ENCODE data around the gene GRIA1. TPM values are rescaled to one million over a fixed set of nuclear protein-coding genes. Genes with fewer than 3 reads are reported as not detected.

The GRIA1 gene
- total RNA-seq, 1 donor from 2014 or later, result not detected

DNA sequence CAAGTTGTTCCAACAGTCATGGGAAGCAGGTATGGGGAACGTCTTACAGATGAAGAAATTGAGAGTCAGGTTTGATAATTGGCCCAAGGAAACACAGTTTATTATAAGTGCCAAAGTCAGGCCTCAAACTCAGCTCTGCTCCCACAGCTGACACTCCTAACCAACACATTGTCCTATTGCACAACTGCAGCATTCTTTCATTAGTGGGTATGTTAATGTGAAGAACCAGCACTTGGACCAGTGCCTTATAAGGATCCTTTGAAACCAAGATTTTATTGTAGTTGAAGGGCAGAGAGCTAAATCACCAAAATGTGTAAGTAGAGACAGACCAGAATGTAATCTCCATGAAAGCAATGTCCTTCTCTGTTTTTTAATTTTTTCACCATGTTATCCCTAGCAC, 56.1 kb downstream of the GRIA1 start:
- TF ChIP-seq, protein P1, sequence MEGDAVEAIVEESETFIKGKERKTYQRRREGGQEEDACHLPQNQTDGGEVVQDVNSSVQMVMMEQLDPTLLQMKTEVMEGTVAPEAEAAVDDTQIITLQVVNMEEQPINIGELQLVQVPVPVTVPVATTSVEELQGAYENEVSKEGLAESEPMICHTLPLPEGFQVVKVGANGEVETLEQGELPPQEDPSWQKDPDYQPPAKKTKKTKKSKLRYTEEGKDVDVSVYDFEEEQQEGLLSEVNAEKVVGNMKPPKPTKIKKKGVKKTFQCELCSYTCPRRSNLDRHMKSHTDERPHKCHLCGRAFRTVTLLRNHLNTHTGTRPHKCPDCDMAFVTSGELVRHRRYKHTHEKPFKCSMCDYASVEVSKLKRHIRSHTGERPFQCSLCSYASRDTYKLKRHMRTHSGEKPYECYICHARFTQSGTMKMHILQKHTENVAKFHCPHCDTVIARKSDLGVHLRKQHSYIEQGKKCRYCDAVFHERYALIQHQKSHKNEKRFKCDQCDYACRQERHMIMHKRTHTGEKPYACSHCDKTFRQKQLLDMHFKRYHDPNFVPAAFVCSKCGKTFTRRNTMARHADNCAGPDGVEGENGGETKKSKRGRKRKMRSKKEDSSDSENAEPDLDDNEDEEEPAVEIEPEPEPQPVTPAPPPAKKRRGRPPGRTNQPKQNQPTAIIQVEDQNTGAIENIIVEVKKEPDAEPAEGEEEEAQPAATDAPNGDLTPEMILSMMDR (IDR thresholded peaks at IDR 0.05; ENCODE audit: unreplicated experiment), result no peak
- no peak for DNase-seq (ENCODE audit: low spot score, unreplicated experiment)
- H3K27me3 Mint-ChIP-seq, result no peaks in the 10 kb centered on the region
- H3K4me3 Mint-ChIP-seq (ENCODE audit: low read depth), result no peak overlapping the region
- no peaks in the 10 kb centered on the region for H3K9me3 Mint-ChIP-seq (ENCODE audit: low read depth)
- no peak overlapping the region for H3K27ac Mint-ChIP-seq
- no peaks in the 10 kb centered on the region for H3K36me3 Mint-ChIP-seq (ENCODE audit: insufficient read depth)
- H3K4me1 Mint-ChIP-seq (ENCODE audit: low read depth), result no peaks in the 10 kb centered on the region

DNA sequence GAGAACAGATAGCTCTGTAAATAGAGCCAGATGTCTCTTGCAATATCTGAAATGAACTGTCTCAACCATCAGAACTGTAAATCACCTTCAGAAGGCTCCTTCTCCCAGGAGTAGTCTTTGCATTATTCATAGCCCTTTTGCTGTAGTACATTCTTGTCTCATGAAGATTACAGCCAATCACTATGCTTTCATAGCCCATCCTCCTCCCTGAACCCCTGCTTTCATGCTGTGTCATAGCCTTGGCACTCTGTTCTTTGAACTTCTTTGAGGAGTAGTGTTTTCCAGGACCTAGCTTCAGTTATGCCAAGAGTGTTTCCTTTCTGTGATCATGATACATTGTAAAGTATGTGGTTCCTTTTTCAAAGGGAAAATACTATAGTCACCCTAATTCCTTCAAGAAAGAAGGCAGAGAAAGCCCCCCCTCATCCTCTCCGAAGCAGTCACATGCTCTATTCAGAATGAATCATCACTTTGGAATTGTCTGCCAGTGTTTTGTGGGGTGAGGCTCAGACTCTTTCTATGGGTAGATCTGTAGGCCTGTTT, 61.1 kb downstream of the GRIA1 start:
- Mint-ChIP-seq H3K36me3 (ENCODE audit: insufficient read depth) (no peaks in the 10 kb centered on the region), H3K27ac (no peak overlapping the region), H3K9me3 (ENCODE audit: low read depth) (no peaks in the 10 kb centered on the region), H3K27me3 (no peaks in the 10 kb centered on the region), H3K4me1 (ENCODE audit: low read depth) (no peaks in the 10 kb centered on the region), H3K4me3 (ENCODE audit: low read depth) (no peak overlapping the region)
- no peak for DNase-seq (ENCODE audit: low spot score, unreplicated experiment)
- TF ChIP-seq, protein P1 (IDR thresholded peaks at IDR 0.05; ENCODE audit: unreplicated experiment), result no peak

DNA sequence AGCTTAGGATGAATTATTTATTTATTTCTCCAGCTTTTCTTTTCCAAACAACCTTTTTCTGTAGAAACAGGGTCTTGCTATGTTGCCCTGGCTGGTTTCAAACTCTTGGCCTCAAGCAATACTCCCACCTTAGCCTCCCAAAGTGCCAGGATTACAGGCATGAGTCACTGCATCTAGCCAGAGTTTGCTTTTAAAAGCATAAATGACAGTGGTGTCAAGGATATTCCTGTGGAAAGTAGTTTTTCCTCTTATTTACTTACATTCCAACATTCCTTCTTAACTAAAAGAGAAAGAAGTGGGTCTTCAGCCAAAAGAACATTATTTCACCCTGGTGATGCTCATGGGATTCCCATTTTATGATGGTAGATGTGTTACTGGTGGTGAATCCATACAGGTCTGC, 62.4 kb downstream of the GRIA1 start:
- Mint-ChIP-seq H3K9me3 (ENCODE audit: low read depth) (no peaks in the 10 kb centered on the region), H3K27me3 (no peaks in the 10 kb centered on the region)

DNA sequence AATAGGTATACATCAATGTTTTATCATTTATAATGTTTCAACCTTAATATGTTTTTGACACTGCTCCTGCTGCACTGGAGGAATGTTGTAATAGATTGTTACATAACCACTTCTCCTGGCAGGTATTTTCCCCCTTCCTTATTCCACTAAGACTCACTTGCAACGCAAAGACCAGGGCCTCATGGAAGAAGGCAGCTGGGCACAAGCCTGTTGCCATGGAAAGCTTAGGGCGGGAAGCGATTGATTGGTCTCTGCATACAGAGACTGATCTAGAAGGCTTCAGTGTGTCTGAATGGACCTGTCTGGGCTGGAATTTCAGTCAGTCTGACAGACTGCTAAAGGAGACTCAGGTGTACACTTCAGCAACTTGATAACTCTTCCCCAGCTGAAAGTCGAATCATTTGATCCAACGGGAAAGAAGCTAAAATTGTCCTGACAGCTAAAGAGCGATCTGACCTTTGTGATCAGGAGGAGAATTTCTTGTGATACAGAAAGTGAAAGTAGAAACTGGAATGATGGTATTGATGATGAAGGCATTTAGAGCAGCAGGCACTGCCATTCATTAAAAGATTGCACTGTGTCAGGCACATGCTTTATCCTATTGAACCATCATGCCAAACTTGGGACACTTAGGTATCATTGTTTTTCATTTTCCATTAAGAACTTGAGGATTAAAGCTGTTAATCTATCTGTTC, 65.1 kb downstream of the GRIA1 start:
- no peaks in the 10 kb centered on the region for H3K4me1 Mint-ChIP-seq (ENCODE audit: low read depth)
- no peak overlapping the region for H3K27ac Mint-ChIP-seq
- H3K36me3 Mint-ChIP-seq (ENCODE audit: insufficient read depth), result no peaks in the 10 kb centered on the region
- H3K27me3 Mint-ChIP-seq, result no peaks in the 10 kb centered on the region
- no peak overlapping the region for H3K4me3 Mint-ChIP-seq (ENCODE audit: low read depth)
- H3K9me3 Mint-ChIP-seq (ENCODE audit: low read depth), result peaks cover 1% of the 10 kb centered on the region
- no peak for DNase-seq (ENCODE audit: low spot score, unreplicated experiment)
- TF ChIP-seq, protein P1 (IDR thresholded peaks at IDR 0.05; ENCODE audit: unreplicated experiment), result no peak

More for the DNA sequence above, 62.4 kb downstream of the GRIA1 start:
- Mint-ChIP-seq H3K4me3 (ENCODE audit: low read depth) (no peak overlapping the region), H3K27ac (no peak overlapping the region), H3K36me3 (ENCODE audit: insufficient read depth) (no peaks in the 10 kb centered on the region), H3K4me1 (ENCODE audit: low read depth) (no peaks in the 10 kb centered on the region)
- DNase-seq (ENCODE audit: low spot score, unreplicated experiment), result no peak
- TF ChIP-seq, protein P1 (IDR thresholded peaks at IDR 0.05; ENCODE audit: unreplicated experiment), result no peak

DNA sequence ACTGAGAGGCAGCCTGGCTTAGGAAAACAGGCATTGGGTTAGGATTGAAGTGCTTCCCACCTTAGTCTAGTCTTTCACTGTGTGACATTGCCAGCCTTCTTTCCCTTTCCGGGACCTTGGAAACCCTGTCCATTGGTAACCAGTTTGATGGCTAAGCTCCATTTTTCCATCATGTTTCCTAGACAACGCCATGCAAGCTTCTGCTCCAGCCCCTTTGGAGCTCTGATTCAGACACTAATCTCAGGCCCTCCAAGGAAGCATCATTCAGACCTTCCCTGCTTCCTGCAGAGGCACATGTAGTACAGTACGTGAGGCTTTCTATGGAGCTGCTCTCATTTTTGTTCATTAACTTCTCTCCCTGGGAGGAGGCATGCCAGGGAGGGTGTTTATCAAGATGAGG, 68.5 kb downstream of the GRIA1 start:
- TF ChIP-seq, protein P1 (IDR thresholded peaks at IDR 0.05; ENCODE audit: unreplicated experiment), result no peak
- no peak overlapping the region for H3K4me3 Mint-ChIP-seq (ENCODE audit: low read depth)
- H3K4me1 Mint-ChIP-seq (ENCODE audit: low read depth), result no peaks in the 10 kb centered on the region
- peaks cover 3% of the 10 kb centered on the region for H3K9me3 Mint-ChIP-seq (ENCODE audit: low read depth)
- DNase-seq (ENCODE audit: low spot score, unreplicated experiment), result no peak
- H3K36me3 Mint-ChIP-seq (ENCODE audit: insufficient read depth), result no peaks in the 10 kb centered on the region
- no peaks in the 10 kb centered on the region for H3K27me3 Mint-ChIP-seq
- H3K27ac Mint-ChIP-seq, result no peak overlapping the region
